ENCODE results near the gene MBOAT2. TPM values are rescaled to one million over a fixed set of nuclear protein-coding genes. Genes with fewer than 3 reads are reported as not detected.

The MBOAT2 gene
- total RNA-seq, 1 donor from 2014 or later, result 84.0 TPM

GRCh38 chr2:8836971-8837794 is 166.3 kb downstream of the MBOAT2 start, which contains the start of gene KIDINS220:
KIDINS220 (minus strand) TSS chr2:8837613; CDS start chr2:8827093, 10,520 bp downstream.
- Histone ChIP-seq H3K27ac (no peak within 1 kb of the TSS), H3F3A (ENCODE audit: low read depth) (no peaks in the 10 kb centered on the region), H3K9ac (peak within 1 kb of the TSS; percentile 73), H3K4me2 (peak within 1 kb of the TSS; percentile 93), H3K27me3 (no peaks in the 10 kb centered on the region), H4K20me1 (ENCODE audit: low read depth) (peaks cover 14% of the 10 kb centered on the region), H3K4me1 (peaks cover 2% of the 10 kb centered on the region), H3K4me3 (peak within 1 kb of the TSS; percentile 98), H3K36me3 (no peaks in the 10 kb centered on the region), H3K79me2 (ENCODE audit: low read depth) (peaks cover 38% of the 10 kb centered on the region), H2AFZ (replicated peaks) (peak within 1 kb of the TSS; percentile 98), H3K9me3 (ENCODE audit: low read depth) (no peaks in the 10 kb centered on the region)
- Mint-ChIP-seq H3K27me3 (ENCODE audit: insufficient read depth, low read depth) (no peaks in the 10 kb centered on the region), H3K4me3 (peak within 1 kb of the TSS; percentile 99), H3K9me3 (peaks cover 2% of the 10 kb centered on the region), H3K36me3 (no peaks in the 10 kb centered on the region), H3K4me1 (peaks cover 15% of the 10 kb centered on the region), H3K27ac (no peak within 1 kb of the TSS)
- DNase-seq (ENCODE audit: low spot score), result peak; percentile 90
- TF ChIP-seq CTCF (IDR thresholded peaks at IDR 0.05) (no peak), EZH2 (IDR thresholded peaks at IDR 0.05) (no peak), EZH2phosphoT487 (IDR thresholded peaks at IDR 0.05) (no peak)

GRCh38 chr2:8835279-8835678 is 168.2 kb downstream of the MBOAT2 start:
- Histone ChIP-seq H3K4me2 (no peak overlapping the region), H3K27me3 (no peaks in the 10 kb centered on the region), H3F3A (ENCODE audit: low read depth) (no peaks in the 10 kb centered on the region), H2AFZ (replicated peaks) (no peak overlapping the region), H3K79me2 (ENCODE audit: low read depth) (peaks cover 50% of the 10 kb centered on the region), H4K20me1 (ENCODE audit: low read depth) (peaks cover 25% of the 10 kb centered on the region), H3K36me3 (no peaks in the 10 kb centered on the region), H3K9me3 (ENCODE audit: low read depth) (no peaks in the 10 kb centered on the region), H3K9ac (no peak overlapping the region), H3K4me3 (no peak overlapping the region), H3K4me1 (peaks cover 11% of the 10 kb centered on the region), H3K27ac (no peak overlapping the region)
- Mint-ChIP-seq H3K27me3 (ENCODE audit: insufficient read depth, low read depth) (peaks cover 6% of the 10 kb centered on the region), H3K4me3 (peak overlapping the region; percentile 52), H3K9me3 (peaks cover 2% of the 10 kb centered on the region), H3K27ac (no peak overlapping the region), H3K4me1 (peaks cover 30% of the 10 kb centered on the region), H3K36me3 (no peaks in the 10 kb centered on the region)
- DNase-seq (ENCODE audit: low spot score), result no peak
- no peak for TF ChIP-seq CTCF (IDR thresholded peaks at IDR 0.05)
- TF ChIP-seq EZH2 (IDR thresholded peaks at IDR 0.05), result no peak

DNA sequence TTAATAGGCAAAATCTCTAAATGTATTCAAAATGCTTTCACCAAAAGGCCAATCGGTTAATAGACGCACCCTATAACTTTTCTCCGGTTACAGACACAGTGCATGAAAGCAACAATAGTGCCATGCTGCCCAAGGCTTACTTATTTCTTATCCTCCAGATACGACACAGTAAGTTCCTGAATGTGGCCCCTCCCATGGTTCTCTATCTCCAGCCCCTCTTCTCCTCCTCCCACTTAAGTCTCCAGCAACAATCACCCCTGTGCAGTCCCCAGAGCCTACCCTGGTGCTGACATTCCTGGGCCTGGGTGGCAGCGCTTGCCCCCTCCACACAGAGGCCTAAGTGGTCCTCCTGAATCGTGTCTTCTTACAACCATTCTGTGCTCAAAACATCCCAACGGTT is 169.6 kb downstream of the MBOAT2 start:
- peaks cover 30% of the 10 kb centered on the region for H3K4me1 Mint-ChIP-seq

More for the DNA sequence above, 169.6 kb downstream of the MBOAT2 start:
- no peak overlapping the region for H3K4me2 ChIP-seq
- Mint-ChIP-seq H3K36me3 (no peaks in the 10 kb centered on the region), H3K27ac (no peak overlapping the region), H3K27me3 (ENCODE audit: insufficient read depth, low read depth) (peaks cover 6% of the 10 kb centered on the region), H3K4me3 (no peak overlapping the region), H3K9me3 (peaks cover 2% of the 10 kb centered on the region)
- H2AFZ ChIP-seq (replicated peaks), result no peak overlapping the region
- H3K4me1 ChIP-seq, result peaks cover 11% of the 10 kb centered on the region
- no peak overlapping the region for H3K27ac ChIP-seq
- no peaks in the 10 kb centered on the region for H3K36me3 ChIP-seq
- peaks cover 60% of the 10 kb centered on the region for H3K79me2 ChIP-seq (ENCODE audit: low read depth)
- TF ChIP-seq EZH2phosphoT487 (IDR thresholded peaks at IDR 0.05) (no peak), EZH2 (IDR thresholded peaks at IDR 0.05) (no peak), CTCF (IDR thresholded peaks at IDR 0.05) (no peak)
- no peaks in the 10 kb centered on the region for H3K27me3 ChIP-seq
- no peaks in the 10 kb centered on the region for H3F3A ChIP-seq (ENCODE audit: low read depth)
- peaks cover 29% of the 10 kb centered on the region for H4K20me1 ChIP-seq (ENCODE audit: low read depth)
- no peak overlapping the region for H3K9ac ChIP-seq
- no peaks in the 10 kb centered on the region for H3K9me3 ChIP-seq (ENCODE audit: low read depth)
- DNase-seq (ENCODE audit: low spot score), result no peak
- H3K4me3 ChIP-seq, result no peak overlapping the region

All from neural progenitor cell (in vitro differentiated cells).